ENCODE data around the gene TMC8. TPM values are rescaled to one million over a fixed set of nuclear protein-coding genes. Genes with fewer than 3 reads are reported as not detected.

Gene TMC8
- total and polyA plus RNA-seq, 2 experiments from 2014 or later, result 1.2 to 1.3 TPM

GRCh38 chr17:78146471-78146869 lies 15.9 kb downstream of the TMC8 start:
- no peak for DNase-seq (ENCODE audit: low spot score)

More at GRCh38 chr17:78146471-78146869, 15.9 kb downstream of the TMC8 start:
- H3K4me3 Mint-ChIP-seq, result no peak overlapping the region
- no peaks in the 10 kb centered on the region for H3K36me3 Mint-ChIP-seq (ENCODE audit: low read depth)
- peaks cover 2% of the 10 kb centered on the region for H3K27me3 Mint-ChIP-seq (ENCODE audit: insufficient read depth, low read depth, poor library complexity)
- H3K4me1 Mint-ChIP-seq, result peaks cover 4% of the 10 kb centered on the region; the same call in 1 of the 3 replicates
- no peak for TF ChIP-seq EZH2 (IDR thresholded peaks at IDR 0.05; ENCODE audit: low read depth, unreplicated experiment)
- no peak for TF ChIP-seq CTCF (conservative IDR thresholded peaks at IDR 0.05; ENCODE audit: low read depth in 2 of 2)
- TF ChIP-seq, protein P1, sequence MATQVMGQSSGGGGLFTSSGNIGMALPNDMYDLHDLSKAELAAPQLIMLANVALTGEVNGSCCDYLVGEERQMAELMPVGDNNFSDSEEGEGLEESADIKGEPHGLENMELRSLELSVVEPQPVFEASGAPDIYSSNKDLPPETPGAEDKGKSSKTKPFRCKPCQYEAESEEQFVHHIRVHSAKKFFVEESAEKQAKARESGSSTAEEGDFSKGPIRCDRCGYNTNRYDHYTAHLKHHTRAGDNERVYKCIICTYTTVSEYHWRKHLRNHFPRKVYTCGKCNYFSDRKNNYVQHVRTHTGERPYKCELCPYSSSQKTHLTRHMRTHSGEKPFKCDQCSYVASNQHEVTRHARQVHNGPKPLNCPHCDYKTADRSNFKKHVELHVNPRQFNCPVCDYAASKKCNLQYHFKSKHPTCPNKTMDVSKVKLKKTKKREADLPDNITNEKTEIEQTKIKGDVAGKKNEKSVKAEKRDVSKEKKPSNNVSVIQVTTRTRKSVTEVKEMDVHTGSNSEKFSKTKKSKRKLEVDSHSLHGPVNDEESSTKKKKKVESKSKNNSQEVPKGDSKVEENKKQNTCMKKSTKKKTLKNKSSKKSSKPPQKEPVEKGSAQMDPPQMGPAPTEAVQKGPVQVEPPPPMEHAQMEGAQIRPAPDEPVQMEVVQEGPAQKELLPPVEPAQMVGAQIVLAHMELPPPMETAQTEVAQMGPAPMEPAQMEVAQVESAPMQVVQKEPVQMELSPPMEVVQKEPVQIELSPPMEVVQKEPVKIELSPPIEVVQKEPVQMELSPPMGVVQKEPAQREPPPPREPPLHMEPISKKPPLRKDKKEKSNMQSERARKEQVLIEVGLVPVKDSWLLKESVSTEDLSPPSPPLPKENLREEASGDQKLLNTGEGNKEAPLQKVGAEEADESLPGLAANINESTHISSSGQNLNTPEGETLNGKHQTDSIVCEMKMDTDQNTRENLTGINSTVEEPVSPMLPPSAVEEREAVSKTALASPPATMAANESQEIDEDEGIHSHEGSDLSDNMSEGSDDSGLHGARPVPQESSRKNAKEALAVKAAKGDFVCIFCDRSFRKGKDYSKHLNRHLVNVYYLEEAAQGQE (IDR thresholded peaks at IDR 0.05; ENCODE audit: unreplicated experiment), result no peak
- no peak for TF ChIP-seq CREB1 (CRISPR knock-in tag; IDR thresholded peaks at IDR 0.05; ENCODE audit: low read depth)
- no peak for TF ChIP-seq ZNF331 (CRISPR knock-in tag; IDR thresholded peaks at IDR 0.05; ENCODE audit: low read depth)
- TF ChIP-seq ETS1 (IDR thresholded peaks at IDR 0.05), result no peak
- TF ChIP-seq, protein P2, sequence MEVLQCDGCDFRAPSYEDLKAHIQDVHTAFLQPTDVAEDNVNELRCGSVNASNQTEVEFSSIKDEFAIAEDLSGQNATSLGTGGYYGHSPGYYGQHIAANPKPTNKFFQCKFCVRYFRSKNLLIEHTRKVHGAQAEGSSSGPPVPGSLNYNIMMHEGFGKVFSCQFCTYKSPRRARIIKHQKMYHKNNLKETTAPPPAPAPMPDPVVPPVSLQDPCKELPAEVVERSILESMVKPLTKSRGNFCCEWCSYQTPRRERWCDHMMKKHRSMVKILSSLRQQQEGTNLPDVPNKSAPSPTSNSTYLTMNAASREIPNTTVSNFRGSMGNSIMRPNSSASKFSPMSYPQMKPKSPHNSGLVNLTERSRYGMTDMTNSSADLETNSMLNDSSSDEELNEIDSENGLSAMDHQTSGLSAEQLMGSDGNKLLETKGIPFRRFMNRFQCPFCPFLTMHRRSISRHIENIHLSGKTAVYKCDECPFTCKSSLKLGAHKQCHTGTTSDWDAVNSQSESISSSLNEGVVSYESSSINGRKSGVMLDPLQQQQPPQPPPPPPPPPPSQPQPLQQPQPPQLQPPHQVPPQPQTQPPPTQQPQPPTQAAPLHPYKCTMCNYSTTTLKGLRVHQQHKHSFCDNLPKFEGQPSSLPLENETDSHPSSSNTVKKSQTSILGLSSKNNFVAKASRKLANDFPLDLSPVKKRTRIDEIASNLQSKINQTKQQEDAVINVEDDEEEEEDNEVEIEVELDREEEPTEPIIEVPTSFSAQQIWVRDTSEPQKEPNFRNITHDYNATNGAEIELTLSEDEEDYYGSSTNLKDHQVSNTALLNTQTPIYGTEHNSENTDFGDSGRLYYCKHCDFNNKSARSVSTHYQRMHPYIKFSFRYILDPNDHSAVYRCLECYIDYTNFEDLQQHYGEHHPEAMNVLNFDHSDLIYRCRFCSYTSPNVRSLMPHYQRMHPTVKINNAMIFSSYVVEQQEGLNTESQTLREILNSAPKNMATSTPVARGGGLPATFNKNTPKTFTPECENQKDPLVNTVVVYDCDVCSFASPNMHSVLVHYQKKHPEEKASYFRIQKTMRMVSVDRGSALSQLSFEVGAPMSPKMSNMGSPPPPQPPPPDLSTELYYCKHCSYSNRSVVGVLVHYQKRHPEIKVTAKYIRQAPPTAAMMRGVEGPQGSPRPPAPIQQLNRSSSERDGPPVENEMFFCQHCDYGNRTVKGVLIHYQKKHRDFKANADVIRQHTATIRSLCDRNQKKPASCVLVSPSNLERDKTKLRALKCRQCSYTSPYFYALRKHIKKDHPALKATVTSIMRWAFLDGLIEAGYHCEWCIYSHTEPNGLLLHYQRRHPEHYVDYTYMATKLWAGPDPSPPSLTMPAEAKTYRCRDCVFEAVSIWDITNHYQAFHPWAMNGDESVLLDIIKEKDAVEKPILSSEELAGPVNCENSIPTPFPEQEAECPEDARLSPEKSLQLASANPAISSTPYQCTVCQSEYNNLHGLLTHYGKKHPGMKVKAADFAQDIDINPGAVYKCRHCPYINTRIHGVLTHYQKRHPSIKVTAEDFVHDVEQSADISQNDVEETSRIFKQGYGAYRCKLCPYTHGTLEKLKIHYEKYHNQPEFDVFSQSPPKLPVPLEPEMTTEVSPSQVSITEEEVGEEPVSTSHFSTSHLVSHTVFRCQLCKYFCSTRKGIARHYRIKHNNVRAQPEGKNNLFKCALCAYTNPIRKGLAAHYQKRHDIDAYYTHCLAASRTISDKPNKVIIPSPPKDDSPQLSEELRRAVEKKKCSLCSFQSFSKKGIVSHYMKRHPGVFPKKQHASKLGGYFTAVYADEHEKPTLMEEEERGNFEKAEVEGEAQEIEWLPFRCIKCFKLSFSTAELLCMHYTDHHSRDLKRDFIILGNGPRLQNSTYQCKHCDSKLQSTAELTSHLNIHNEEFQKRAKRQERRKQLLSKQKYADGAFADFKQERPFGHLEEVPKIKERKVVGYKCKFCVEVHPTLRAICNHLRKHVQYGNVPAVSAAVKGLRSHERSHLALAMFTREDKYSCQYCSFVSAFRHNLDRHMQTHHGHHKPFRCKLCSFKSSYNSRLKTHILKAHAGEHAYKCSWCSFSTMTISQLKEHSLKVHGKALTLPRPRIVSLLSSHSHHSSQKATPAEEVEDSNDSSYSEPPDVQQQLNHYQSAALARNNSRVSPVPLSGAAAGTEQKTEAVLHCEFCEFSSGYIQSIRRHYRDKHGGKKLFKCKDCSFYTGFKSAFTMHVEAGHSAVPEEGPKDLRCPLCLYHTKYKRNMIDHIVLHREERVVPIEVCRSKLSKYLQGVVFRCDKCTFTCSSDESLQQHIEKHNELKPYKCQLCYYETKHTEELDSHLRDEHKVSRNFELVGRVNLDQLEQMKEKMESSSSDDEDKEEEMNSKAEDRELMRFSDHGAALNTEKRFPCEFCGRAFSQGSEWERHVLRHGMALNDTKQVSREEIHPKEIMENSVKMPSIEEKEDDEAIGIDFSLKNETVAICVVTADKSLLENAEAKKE (CRISPR knock-in tag; IDR thresholded peaks at IDR 0.05), result no peak
- TF ChIP-seq EZH2phosphoT487 (IDR thresholded peaks at IDR 0.05; ENCODE audit: unreplicated experiment), result no peak
- no peak for ATAC-seq
- H3K9me3 Mint-ChIP-seq, result no peaks in the 10 kb centered on the region; the same call in 2 of the 3 replicates
- H3K27me3 ChIP-seq (ENCODE audit: insufficient read depth), result no peaks in the 10 kb centered on the region
- no peaks in the 10 kb centered on the region for H3F3A ChIP-seq (replicated peaks; ENCODE audit: low read depth)
- H3K9me2 ChIP-seq (ENCODE audit: insufficient read depth), result no peaks in the 10 kb centered on the region
- H3K27ac ChIP-seq (ENCODE audit: low read depth), result no peak overlapping the region
- no peak overlapping the region for H3K4me3 ChIP-seq
- no peaks in the 10 kb centered on the region for H3K36me3 ChIP-seq (ENCODE audit: insufficient read depth)
- H3K4me1 ChIP-seq (ENCODE audit: insufficient read depth), result no peaks in the 10 kb centered on the region
- no peaks in the 10 kb centered on the region for H3K79me2 ChIP-seq (replicated peaks; ENCODE audit: insufficient read depth)
- no peak overlapping the region for H2AFZ ChIP-seq
- H3K27ac Mint-ChIP-seq, result no peak overlapping the region
- H3K4me2 ChIP-seq, result no peak overlapping the region
- no peaks in the 10 kb centered on the region for H4K20me1 ChIP-seq (replicated peaks; ENCODE audit: insufficient read depth)

Data from GM23338 (cell line).